Measurements from ENCODE around the gene RXFP3.
"Not testable (repeated sequence)": the region's sequence is repeated elsewhere in the genome, so short reads cannot be mapped to it uniquely, and the experiment has no call there.

Gene RXFP3

DNA sequence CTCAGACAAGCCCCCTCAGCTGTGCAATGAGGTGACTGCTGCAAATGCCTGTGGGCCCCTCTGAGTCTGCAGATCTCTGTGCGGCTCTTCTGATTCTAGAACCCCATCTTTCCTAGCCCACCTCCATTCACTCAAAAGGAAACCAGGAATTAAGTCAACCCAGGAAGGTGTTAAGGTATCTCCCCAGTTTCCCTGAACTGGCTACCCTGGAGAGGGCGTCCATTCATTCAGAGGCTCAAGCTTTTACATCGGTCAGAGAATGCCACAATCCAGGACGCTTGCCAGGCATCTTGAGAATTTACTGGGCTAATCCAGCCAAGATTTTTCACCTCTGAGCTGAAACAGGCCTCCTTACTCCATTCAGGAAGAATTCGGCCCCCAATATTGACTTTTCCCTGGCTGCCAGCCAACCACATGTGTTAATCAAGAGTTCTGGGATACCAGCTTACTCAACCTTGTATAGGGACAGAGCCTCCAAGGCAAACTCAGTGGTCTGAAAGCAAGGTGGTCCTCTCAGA is 43.5 kb upstream of the RXFP3 start:
- TF ChIP-seq, protein P1, sequence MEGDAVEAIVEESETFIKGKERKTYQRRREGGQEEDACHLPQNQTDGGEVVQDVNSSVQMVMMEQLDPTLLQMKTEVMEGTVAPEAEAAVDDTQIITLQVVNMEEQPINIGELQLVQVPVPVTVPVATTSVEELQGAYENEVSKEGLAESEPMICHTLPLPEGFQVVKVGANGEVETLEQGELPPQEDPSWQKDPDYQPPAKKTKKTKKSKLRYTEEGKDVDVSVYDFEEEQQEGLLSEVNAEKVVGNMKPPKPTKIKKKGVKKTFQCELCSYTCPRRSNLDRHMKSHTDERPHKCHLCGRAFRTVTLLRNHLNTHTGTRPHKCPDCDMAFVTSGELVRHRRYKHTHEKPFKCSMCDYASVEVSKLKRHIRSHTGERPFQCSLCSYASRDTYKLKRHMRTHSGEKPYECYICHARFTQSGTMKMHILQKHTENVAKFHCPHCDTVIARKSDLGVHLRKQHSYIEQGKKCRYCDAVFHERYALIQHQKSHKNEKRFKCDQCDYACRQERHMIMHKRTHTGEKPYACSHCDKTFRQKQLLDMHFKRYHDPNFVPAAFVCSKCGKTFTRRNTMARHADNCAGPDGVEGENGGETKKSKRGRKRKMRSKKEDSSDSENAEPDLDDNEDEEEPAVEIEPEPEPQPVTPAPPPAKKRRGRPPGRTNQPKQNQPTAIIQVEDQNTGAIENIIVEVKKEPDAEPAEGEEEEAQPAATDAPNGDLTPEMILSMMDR (IDR thresholded peaks at IDR 0.05; ENCODE audit: extremely low read depth, insufficient read depth, missing control alignments) = no peak
- DNase-seq (ENCODE audit: low spot score) = no peak
- in situ Hi-C loops (cut with MboI; ENCODE audit: low pct_unique_long_range_greater_than_20kb, low sequenced_read_pairs, unreplicated experiment) = no loop called here

DNA sequence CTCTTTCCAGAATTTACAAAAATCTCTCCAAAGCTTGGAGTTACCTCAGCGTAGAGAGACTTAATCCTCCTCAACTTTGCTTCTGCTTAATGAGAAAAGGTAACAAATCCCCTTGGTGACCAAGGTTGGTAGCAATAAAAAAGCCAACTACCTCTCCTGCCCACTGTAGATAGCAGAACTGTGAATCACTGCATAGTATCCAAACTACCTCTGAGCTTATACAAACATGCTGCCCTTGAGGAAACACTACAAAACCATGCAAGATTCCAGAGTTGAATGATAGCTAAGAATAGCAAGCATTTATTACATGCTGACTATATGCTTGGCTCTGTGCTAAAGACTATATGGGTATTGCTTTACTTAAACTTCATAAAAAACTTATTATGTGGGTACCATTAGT is 41.6 kb upstream of the RXFP3 start:
- DNase-seq (ENCODE audit: low spot score) = no peak
- in situ Hi-C loops (cut with MboI; ENCODE audit: low pct_unique_long_range_greater_than_20kb, low sequenced_read_pairs, unreplicated experiment) = no loop called here
- TF ChIP-seq, protein P1 (IDR thresholded peaks at IDR 0.05; ENCODE audit: extremely low read depth, insufficient read depth, missing control alignments) = no peak

DNA sequence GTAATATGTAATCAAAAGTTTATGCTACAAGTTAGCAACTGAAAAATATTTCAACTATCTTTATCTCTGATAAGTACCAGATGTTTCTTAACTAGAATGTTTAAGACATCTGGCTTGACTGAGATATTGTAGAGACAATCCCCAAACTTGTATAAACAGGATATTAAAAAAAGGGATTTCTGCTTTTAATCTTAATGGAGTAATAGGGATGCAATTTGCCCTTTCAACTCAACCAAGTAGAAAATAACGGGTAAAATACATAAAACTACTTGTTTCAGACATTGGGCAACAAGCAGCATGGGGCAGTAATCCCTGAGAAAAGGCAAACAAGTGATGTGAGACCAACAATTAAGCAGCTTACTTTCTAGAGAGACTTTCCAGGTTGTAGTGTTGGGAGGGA is 35.0 kb upstream of the RXFP3 start:
- DNase-seq (ENCODE audit: low spot score) = no peak
- in situ Hi-C loops (cut with MboI; ENCODE audit: low pct_unique_long_range_greater_than_20kb, low sequenced_read_pairs, unreplicated experiment) = no loop called here
- TF ChIP-seq, protein P1 (IDR thresholded peaks at IDR 0.05; ENCODE audit: extremely low read depth, insufficient read depth, missing control alignments) = no peak

DNA sequence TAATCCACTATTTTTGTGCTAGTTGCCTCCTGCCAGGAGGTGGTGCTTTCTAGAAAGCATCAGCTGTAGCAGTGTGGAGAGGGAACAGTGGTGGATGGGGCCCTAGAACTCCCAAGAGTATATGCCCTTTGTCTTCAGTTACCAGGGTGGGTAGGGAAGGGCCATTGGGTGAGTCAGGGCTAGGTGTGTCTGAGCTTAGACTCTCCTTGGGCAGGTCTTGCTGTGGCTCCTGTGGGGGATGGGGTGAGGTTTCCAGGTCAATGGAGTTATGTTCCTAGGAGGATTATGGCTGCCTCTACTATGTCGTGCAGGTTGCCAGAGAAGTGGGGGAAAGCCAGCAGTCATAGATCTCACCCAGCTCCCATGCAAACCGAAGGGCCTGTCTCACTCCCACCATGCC is 33.1 kb upstream of the RXFP3 start:
- TF ChIP-seq, protein P1 (IDR thresholded peaks at IDR 0.05; ENCODE audit: extremely low read depth, insufficient read depth, missing control alignments) = no peak
- in situ Hi-C loops (cut with MboI; ENCODE audit: low pct_unique_long_range_greater_than_20kb, low sequenced_read_pairs, unreplicated experiment) = no loop called here
- DNase-seq (ENCODE audit: low spot score) = no peak

- in situ Hi-C loops (cut with MboI; ENCODE audit: low pct_unique_long_range_greater_than_20kb, low sequenced_read_pairs, unreplicated experiment) = no loop called here
- TF ChIP-seq, protein P1 (IDR thresholded peaks at IDR 0.05; ENCODE audit: extremely low read depth, insufficient read depth, missing control alignments) = no peak
- DNase-seq (ENCODE audit: low spot score) = no peak
These were observed 30.8 kb upstream of the RXFP3 start for GRCh38 chr5:33905381-33905780.

GRCh38 chr5:33906248-33906647 is 29.9 kb upstream of the RXFP3 start:
- DNase-seq (ENCODE audit: low spot score); in situ Hi-C loops (cut with MboI; ENCODE audit: low pct_unique_long_range_greater_than_20kb, low sequenced_read_pairs, unreplicated experiment): not testable (repeated sequence)

- DNase-seq (ENCODE audit: low spot score); in situ Hi-C loops (cut with MboI; ENCODE audit: low pct_unique_long_range_greater_than_20kb, low sequenced_read_pairs, unreplicated experiment): not testable (repeated sequence)
These were observed 21.3 kb upstream of the RXFP3 start for GRCh38 chr5:33914844-33915243.

DNA sequence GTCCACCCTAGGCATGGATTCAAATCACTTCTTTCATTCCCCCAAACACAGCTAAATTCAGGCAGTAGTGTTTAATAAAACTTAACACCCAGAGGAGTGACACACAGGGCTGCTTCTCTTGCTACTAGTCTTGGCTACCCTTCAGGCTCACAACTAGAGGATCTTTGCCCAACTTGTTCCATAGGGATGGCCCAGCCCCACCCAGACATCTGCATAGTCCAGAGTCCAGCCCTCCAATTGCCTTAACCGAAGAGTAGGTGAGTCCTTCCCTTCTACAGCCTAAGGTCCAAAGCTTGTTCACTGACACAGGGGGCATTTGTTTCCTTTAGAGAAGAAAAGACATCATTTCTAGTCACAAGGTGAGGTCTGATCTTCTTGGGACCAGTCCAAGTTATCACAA is 15.2 kb upstream of the RXFP3 start:
- no peak for DNase-seq (ENCODE audit: low spot score)
- in situ Hi-C loops (cut with MboI; ENCODE audit: low pct_unique_long_range_greater_than_20kb, low sequenced_read_pairs, unreplicated experiment) = no loop called here
- TF ChIP-seq, protein P1 (IDR thresholded peaks at IDR 0.05; ENCODE audit: extremely low read depth, insufficient read depth, missing control alignments) = no peak
